AG04450 (cell line): Measurements from ENCODE around the gene TRPV6. TPM values are rescaled to one million over a fixed set of nuclear protein-coding genes. Genes with fewer than 3 reads are reported as not detected.

Source experiments
- CTCF ChIA-PET: fragments of 300-600, 350-600 bp; formaldehyde crosslinking; extraction: SDS; loops from one replicate; lab custom pipeline; 2022; ENCODE audit warnings: antibody characterized with exemption, inconsistent platforms; lab: Charles Lee
- POLR2A ChIA-PET: fragments of 350-600 bp; formaldehyde crosslinking; extraction: SDS; loops from one replicate; lab custom pipeline; 2021; ENCODE audit warnings: antibody characterized with exemption, inconsistent platforms; lab: Yijun Ruan, JAX
- DNase-seq: peaks from one replicate; pipeline ENCODE4 v3.0.0-alpha.2; 2011; ENCODE audit warnings: low read depth, low spot score
- H3K27ac ChIP-seq: one replicate; pipeline ENCODE4 v1.5.1; 2012; ENCODE audit warnings: low read depth, low read length, control low read depth
- H3K27me3 ChIP-seq: one replicate; pipeline ENCODE4 v1.6.0; 2012; ENCODE audit warnings: low read length; ENCODE audit not compliant: control insufficient read depth, insufficient read depth
- H3K4me3 ChIP-seq: 2 replicates; pipeline ENCODE4 v1.5.1; 2011; ENCODE audit warnings: mild to moderate bottlenecking, low read depth, low read length, control low read depth
- H3K9me3 ChIP-seq: 2 replicates; pipeline ENCODE4 v1.5.1; 2012; ENCODE audit warnings: low read length; ENCODE audit not compliant: control insufficient read depth, insufficient read depth
- polyA plus RNA-seq: library from polyadenylated mRNA; depleted of rRNA; stranded (reverse); fragments of >200 nt; gene quantifications from 2 replicates; pipeline ENCODE4 v1.2.3, GENCODE V29; 2011
- TF ChIP-seq, protein P1 (sequence below): IDR thresholded peaks from 2 replicates; pipeline ENCODE4 v1.5.1; 2011; ENCODE audit warnings: low read depth, low read length, control low read depth, inconsistent platforms

The TRPV6 gene
- polyA plus RNA-seq, 1 experiment, result not detected

- TF ChIP-seq, protein P1, sequence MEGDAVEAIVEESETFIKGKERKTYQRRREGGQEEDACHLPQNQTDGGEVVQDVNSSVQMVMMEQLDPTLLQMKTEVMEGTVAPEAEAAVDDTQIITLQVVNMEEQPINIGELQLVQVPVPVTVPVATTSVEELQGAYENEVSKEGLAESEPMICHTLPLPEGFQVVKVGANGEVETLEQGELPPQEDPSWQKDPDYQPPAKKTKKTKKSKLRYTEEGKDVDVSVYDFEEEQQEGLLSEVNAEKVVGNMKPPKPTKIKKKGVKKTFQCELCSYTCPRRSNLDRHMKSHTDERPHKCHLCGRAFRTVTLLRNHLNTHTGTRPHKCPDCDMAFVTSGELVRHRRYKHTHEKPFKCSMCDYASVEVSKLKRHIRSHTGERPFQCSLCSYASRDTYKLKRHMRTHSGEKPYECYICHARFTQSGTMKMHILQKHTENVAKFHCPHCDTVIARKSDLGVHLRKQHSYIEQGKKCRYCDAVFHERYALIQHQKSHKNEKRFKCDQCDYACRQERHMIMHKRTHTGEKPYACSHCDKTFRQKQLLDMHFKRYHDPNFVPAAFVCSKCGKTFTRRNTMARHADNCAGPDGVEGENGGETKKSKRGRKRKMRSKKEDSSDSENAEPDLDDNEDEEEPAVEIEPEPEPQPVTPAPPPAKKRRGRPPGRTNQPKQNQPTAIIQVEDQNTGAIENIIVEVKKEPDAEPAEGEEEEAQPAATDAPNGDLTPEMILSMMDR, result no peak
- Histone ChIP-seq H3K27me3 (no peaks in the 10 kb centered on the region), H3K27ac (no peak overlapping the region), H3K9me3 (peaks cover 27% of the 10 kb centered on the region), H3K4me3 (no peak overlapping the region)
- DNase-seq, result no peak
- CTCF ChIA-PET, result interaction anchor here (0.7 to 1.2 kb wide), 4 partner anchors 115 to 512 kb away, joined by 3 read pairs; no protein-coding TSS in a partner anchor
- POLR2A ChIA-PET, result no interaction called here
Measured at GRCh38 chr7:142887282-142888015, 1.9 kb upstream of the TRPV6 start.

DNA sequence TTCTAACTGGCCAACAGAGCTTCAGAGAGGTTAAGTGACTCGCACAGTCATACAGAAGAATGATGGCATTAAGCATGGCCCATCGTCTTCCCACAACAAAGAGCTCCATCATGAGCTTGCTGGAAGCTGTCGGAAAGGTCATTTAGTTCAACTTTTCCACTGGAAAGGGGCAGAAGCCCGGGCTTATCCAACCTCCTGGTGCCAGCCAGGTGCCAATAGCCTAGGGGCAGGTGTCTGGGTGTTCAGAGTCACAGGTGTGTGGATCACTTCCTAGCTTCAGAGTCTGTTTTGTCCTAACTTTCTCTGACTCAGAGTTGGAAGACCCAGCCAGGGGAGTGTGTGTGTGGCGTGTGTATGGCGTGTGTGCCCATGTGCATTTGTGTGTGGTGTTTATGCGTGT lies 1.3 kb upstream of the TRPV6 start:
- ChIA-PET POLR2A (no interaction called here), CTCF (interaction anchor here (0.7 to 1.2 kb wide), 4 partner anchors 115 to 511 kb away, joined by 3 read pairs; no protein-coding TSS in a partner anchor)
- Histone ChIP-seq H3K4me3 (no peak overlapping the region), H3K27me3 (no peaks in the 10 kb centered on the region), H3K9me3 (peaks cover 27% of the 10 kb centered on the region), H3K27ac (no peak overlapping the region)
- no peak for DNase-seq
- TF ChIP-seq, protein P1, result no peak

- Histone ChIP-seq H3K27me3 (no peaks in the 10 kb centered on the region), H3K9me3 (peaks cover 13% of the 10 kb centered on the region), H3K27ac (no peak overlapping the region), H3K4me3 (no peak overlapping the region)
- CTCF ChIA-PET, result no interaction called here
- TF ChIP-seq, protein P1, result no peak
- POLR2A ChIA-PET, result no interaction called here
- no peak for DNase-seq
Measured at GRCh38 chr7:142884286-142884640, 1.3 kb downstream of the TRPV6 start.

- ChIA-PET CTCF (no interaction called here), POLR2A (no interaction called here)
- no peak for DNase-seq
- no peak overlapping the region for H3K27ac ChIP-seq
- TF ChIP-seq, protein P1, result no peak
- no peaks in the 10 kb centered on the region for H3K27me3 ChIP-seq
- H3K9me3 ChIP-seq, result peaks cover 8% of the 10 kb centered on the region; the same call in 1 of the 2 replicates
- H3K4me3 ChIP-seq, result no peak overlapping the region
Measured at GRCh38 chr7:142883571-142884285, 1.8 kb downstream of the TRPV6 start.

GRCh38 chr7:142883145-142883544 lies 2.4 kb downstream of the TRPV6 start:
- Histone ChIP-seq H3K4me3 (no peak overlapping the region), H3K27ac (no peak overlapping the region), H3K27me3 (no peaks in the 10 kb centered on the region), H3K9me3 (peaks cover 8% of the 10 kb centered on the region; the same call in 1 of the 2 replicates)
- CTCF ChIA-PET, result no interaction called here
- TF ChIP-seq, protein P1, result no peak
- DNase-seq, result no peak
- POLR2A ChIA-PET, result no interaction called here
